Measurements from ENCODE around the gene COL8A1. TPM values are rescaled to one million over a fixed set of nuclear protein-coding genes. Genes with fewer than 3 reads are reported as not detected.

Gene COL8A1
- total RNA-seq, 1 experiment from 2014 or later, result 0.87 TPM

DNA sequence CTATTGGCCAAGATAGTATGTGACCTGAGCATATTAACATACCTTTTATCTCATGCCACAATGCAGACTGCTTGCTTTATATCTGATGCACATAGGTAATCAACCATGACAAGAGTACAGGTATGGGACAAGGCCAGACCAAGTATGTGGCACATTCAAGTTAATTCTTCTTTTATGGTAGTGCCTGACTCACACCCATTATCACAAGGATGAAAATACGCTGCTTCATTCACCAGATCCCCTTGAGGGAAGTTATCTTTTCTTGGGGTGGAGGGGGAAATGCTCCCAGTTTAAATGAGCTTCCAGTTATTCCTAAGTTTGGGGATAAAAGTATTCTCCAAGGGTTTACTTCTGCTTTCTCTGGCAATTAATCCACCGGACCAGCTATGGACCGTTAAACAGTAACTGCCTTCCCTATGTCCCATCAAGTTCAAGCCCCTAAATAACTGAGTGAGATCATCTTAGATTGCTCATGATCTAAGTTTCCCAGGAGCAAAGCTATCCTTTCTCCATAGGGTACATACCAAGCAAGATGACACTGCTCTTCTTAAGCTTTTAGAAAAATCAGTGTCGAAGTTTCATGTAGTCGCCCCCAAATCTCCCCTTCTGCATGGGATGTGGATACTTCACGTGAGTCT, 1.9 kb downstream of the COL8A1 start:
- Mint-ChIP-seq H3K4me1 (peaks cover 37% of the 10 kb centered on the region), H3K4me3 (no peak overlapping the region), H3K9me3 (no peaks in the 10 kb centered on the region), H3K36me3 (no peaks in the 10 kb centered on the region), H3K27ac (no peak overlapping the region), H3K27me3 (ENCODE audit: low read depth) (peaks cover 47% of the 10 kb centered on the region)
- TF ChIP-seq, protein P1, sequence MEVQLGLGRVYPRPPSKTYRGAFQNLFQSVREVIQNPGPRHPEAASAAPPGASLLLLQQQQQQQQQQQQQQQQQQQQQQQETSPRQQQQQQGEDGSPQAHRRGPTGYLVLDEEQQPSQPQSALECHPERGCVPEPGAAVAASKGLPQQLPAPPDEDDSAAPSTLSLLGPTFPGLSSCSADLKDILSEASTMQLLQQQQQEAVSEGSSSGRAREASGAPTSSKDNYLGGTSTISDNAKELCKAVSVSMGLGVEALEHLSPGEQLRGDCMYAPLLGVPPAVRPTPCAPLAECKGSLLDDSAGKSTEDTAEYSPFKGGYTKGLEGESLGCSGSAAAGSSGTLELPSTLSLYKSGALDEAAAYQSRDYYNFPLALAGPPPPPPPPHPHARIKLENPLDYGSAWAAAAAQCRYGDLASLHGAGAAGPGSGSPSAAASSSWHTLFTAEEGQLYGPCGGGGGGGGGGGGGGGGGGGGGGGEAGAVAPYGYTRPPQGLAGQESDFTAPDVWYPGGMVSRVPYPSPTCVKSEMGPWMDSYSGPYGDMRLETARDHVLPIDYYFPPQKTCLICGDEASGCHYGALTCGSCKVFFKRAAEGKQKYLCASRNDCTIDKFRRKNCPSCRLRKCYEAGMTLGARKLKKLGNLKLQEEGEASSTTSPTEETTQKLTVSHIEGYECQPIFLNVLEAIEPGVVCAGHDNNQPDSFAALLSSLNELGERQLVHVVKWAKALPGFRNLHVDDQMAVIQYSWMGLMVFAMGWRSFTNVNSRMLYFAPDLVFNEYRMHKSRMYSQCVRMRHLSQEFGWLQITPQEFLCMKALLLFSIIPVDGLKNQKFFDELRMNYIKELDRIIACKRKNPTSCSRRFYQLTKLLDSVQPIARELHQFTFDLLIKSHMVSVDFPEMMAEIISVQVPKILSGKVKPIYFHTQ (CRISPR knock-in tag; IDR thresholded peaks at IDR 0.05), result no peak
- TF ChIP-seq MXD4 (CRISPR knock-in tag; IDR thresholded peaks at IDR 0.05; ENCODE audit: borderline replicate concordance) (no peak), SOX15 (CRISPR knock-in tag; IDR thresholded peaks at IDR 0.05) (no peak)
- DNase-seq (ENCODE audit: low spot score), result no peak
- ATAC-seq, result no peak
- CTCF ChIA-PET, result interaction anchor here (1.1 to 1.9 kb wide), 2 partner anchors 48 to 108 kb away, joined by 3 to 6 read pairs; no protein-coding TSS in a partner anchor
- POLR2A ChIA-PET, result no interaction called here

GRCh38 chr3:99641480-99641879, 3.1 kb downstream of the COL8A1 start:
- Mint-ChIP-seq H3K4me3 (no peak overlapping the region), H3K9me3 (no peaks in the 10 kb centered on the region), H3K4me1 (peaks cover 35% of the 10 kb centered on the region), H3K27ac (no peak overlapping the region), H3K27me3 (ENCODE audit: low read depth) (peaks cover 39% of the 10 kb centered on the region), H3K36me3 (no peaks in the 10 kb centered on the region)
- ChIA-PET CTCF (interaction anchor here (1.0 to 1.9 kb wide), 2 partner anchors 106 to 143 kb away, joined by 3 to 6 read pairs; no protein-coding TSS in a partner anchor), POLR2A (no interaction called here)
- ATAC-seq (no peak), DNase-seq (ENCODE audit: low spot score) (no peak)
- no peak for TF ChIP-seq NR3C1 (CRISPR knock-in tag; conservative IDR thresholded peaks at IDR 0.05; ENCODE audit: low read depth)

DNA sequence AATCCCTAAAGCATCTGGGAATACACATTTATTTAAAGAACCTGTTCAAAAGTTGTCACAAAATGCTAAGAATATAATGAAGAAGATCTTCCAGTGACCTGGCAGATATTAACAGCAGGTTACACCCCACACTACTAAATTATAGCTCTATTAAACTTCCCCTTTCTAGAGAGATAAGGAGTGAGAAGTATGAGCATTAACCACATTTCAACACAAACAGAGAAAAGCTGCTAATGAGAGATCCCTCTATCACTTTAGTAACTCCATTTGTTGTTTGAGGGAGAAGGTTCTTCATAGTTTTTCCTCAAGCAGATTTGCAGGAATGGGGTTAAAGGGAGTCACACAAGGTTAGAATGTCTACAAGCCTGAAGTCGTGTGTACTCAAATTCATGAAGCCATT, 3.6 kb downstream of the COL8A1 start:
- ATAC-seq (no peak), DNase-seq (ENCODE audit: low spot score) (no peak)
- Mint-ChIP-seq H3K27me3 (ENCODE audit: low read depth) (peaks cover 36% of the 10 kb centered on the region), H3K4me1 (peaks cover 30% of the 10 kb centered on the region), H3K36me3 (no peaks in the 10 kb centered on the region), H3K4me3 (no peak overlapping the region), H3K9me3 (no peaks in the 10 kb centered on the region), H3K27ac (no peak overlapping the region)
- POLR2A ChIA-PET, result no interaction called here
- CTCF ChIA-PET, result interaction anchor here (1.0 to 1.9 kb wide), 2 partner anchors 106 to 144 kb away, joined by 3 to 6 read pairs; no protein-coding TSS in a partner anchor
- no peak for TF ChIP-seq ZNF138 (CRISPR knock-in tag; conservative IDR thresholded peaks at IDR 0.05)
- TF ChIP-seq, protein P2, sequence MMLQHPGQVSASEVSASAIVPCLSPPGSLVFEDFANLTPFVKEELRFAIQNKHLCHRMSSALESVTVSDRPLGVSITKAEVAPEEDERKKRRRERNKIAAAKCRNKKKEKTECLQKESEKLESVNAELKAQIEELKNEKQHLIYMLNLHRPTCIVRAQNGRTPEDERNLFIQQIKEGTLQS (CRISPR knock-in tag; conservative IDR thresholded peaks at IDR 0.05), result no peak
- TF ChIP-seq, protein P3, sequence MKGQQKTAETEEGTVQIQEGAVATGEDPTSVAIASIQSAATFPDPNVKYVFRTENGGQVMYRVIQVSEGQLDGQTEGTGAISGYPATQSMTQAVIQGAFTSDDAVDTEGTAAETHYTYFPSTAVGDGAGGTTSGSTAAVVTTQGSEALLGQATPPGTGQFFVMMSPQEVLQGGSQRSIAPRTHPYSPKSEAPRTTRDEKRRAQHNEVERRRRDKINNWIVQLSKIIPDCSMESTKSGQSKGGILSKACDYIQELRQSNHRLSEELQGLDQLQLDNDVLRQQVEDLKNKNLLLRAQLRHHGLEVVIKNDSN (CRISPR knock-in tag; IDR thresholded peaks at IDR 0.05), result no peak

- CTCF ChIA-PET, result interaction anchor here (0.8 to 2.4 kb wide), 8 partner anchors 7 to 104 kb away, joined by 3 to 17 read pairs (median 6); no protein-coding TSS in a partner anchor
- Mint-ChIP-seq H3K4me1 (peaks cover 30% of the 10 kb centered on the region), H3K9me3 (no peaks in the 10 kb centered on the region), H3K27ac (no peak overlapping the region), H3K27me3 (ENCODE audit: low read depth) (peaks cover 19% of the 10 kb centered on the region), H3K36me3 (no peaks in the 10 kb centered on the region), H3K4me3 (no peak overlapping the region)
- TF ChIP-seq, protein P3 (CRISPR knock-in tag; IDR thresholded peaks at IDR 0.05), result no peak
- TF ChIP-seq ZNF219 (CRISPR knock-in tag; IDR thresholded peaks at IDR 0.05; ENCODE audit: borderline replicate concordance), result no peak
- TF ChIP-seq FOXP1 (CRISPR knock-in tag; IDR thresholded peaks at IDR 0.05; ENCODE audit: borderline replicate concordance), result no peak
- TF ChIP-seq GABPB1 (CRISPR knock-in tag; IDR thresholded peaks at IDR 0.05), result no peak
- POLR2A ChIA-PET, result no interaction called here
- ATAC-seq (no peak), DNase-seq (ENCODE audit: low spot score) (no peak)
Measured at GRCh38 chr3:99644017-99644416, 5.6 kb downstream of the COL8A1 start.

All from WTC11 (cell line).